Right lobe of liver (tissue), 6 donors: ENCODE results near the gene PTGR1. TPM values are rescaled to one million over a fixed set of nuclear protein-coding genes. Genes with fewer than 3 reads are reported as not detected.
A peak's percentile ranks its signal among the peaks of the same experiment; 100 is the strongest.

ENCODE experiments used
- ATAC-seq, 4 donors: fragments of 200-7000 bp; cut with Tn5 transposase; one replicate each; pipeline ENCODE4 v1.9.1; 2020; ENCODE audit warnings: mild to moderate bottlenecking in 4 of 4, moderate library complexity in 4 of 4
- DNase-seq, 3 donors: peaks; one replicate each; pipeline ENCODE4 v3.0.0-alpha.2; 2020
- H3K27ac ChIP-seq, 3 donors: fragments of 200-600 bp; one replicate each; pipeline ENCODE4 v1.8.0; 2022
- H3K27me3 ChIP-seq, 2 donors: fragments of 200-600 bp; one replicate each; pipeline ENCODE4 v1.8.0; 2022
- H3K36me3 ChIP-seq, 4 donors: fragments of 200-600 bp; sonication (generic) in 1 of 4; one replicate each; pipeline versions ENCODE4 v1.5.1 to v1.8.0; 2017 to 2022; ENCODE audit warnings: control low read depth in 1 of 4
- H3K4me1 ChIP-seq, 4 donors: fragments of 200-600 bp; sonication (generic) in 1 of 4; one replicate each; pipeline versions ENCODE4 v1.5.1 to v1.8.0; 2017 to 2022; ENCODE audit warnings: control low read depth in 1 of 4
- H3K4me3 ChIP-seq, 3 donors: fragments of 200-600 bp; one replicate each; pipeline ENCODE4 v1.8.0; 2022
- H3K9me3 ChIP-seq, 4 donors: fragments of 200-600 bp; sonication (generic) in 1 of 4; one replicate each; pipeline versions ENCODE4 v1.5.1 to v1.8.0; 2017 to 2022; ENCODE audit warnings: control low read depth in 1 of 4
- POLR2A ChIP-seq: fragments of 450-650 bp; IDR thresholded peaks from one replicate; pipeline ENCODE4 v1.6.1; 2017; ENCODE audit warnings: antibody characterized with exemption, mild to moderate bottlenecking
- WGBS: methylation state at CpG from one replicate; pipeline ENCODE4 v1.1.6; 2018; ENCODE audit warnings: low coverage, low lambda C conversion rate; ENCODE audit not compliant: insufficient coverage; ENCODE audit errors: missing lambda C conversion rate; 5-methylcytosine and 5-hydroxymethylcytosine counted together
- intact Hi-C, 2 donors: fragments of 100-400 bp; cut with DNase I; formaldehyde crosslinking; loops; one replicate each; pipeline versions ENCODE4 v1.11.2 to v1.14.1; 2022
- total RNA-seq, 6 experiments: library from RNA; depleted of rRNA in 2 of 6; stranded (reverse); fragments of >200 nt in 2 of 6; fragmentation: NEBNext Ultra II Directional in 3 of 6; extraction: Animal tissue kit (Norgen Biotek cat#: 25700) in 3 of 6; gene quantifications; one replicate each; pipeline versions ENCODE4 v1.1.0 to v1.2.4, GENCODE V29; 2016 to 2023
- TF ChIP-seq, protein P1 (sequence below), 4 donors: fragments of 200-600 bp in 3 of 4; fragments of 450-650 bp in 1 of 4; IDR thresholded peaks; one replicate each; pipeline versions ENCODE4 v1.5.1 to v1.8.0; 2016 to 2022; ENCODE audit warnings: antibody characterized with exemption in 4 of 4, mild to moderate bottlenecking in 2 of 4
- donor health status: DM: no; HTN: yes; CAD: no.
- donor health status: DM: no; HTN: no; CAD: no.
- donor health status: DM: no; HTN: no; CAD: no.
- donor health status: DM: no; HTN: yes; CAD: no.
- donor health status: DM: no; HTN: yes; CAD: no.

Gene PTGR1
- total RNA-seq, 6 experiments from 2014 or later = 477 to 1,242 (median 773) TPM

DNA sequence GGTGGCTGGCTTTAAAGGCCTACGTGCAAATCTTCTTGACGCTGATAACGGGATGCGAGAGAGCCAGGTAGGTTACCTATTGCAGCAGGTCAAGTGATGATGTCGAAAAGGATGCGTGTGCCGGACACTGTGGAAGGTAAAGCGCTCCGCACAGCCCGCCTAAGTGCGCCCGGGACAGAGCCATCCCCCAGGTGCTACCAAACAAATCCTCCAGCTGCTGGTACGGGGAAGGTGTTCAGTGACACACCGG is 31.4 kb upstream of the PTGR1 start:
- H3K4me1 ChIP-seq = peaks cover 0 to 38% (median 6%) of the 10 kb centered on the region in 4 donors

DNA sequence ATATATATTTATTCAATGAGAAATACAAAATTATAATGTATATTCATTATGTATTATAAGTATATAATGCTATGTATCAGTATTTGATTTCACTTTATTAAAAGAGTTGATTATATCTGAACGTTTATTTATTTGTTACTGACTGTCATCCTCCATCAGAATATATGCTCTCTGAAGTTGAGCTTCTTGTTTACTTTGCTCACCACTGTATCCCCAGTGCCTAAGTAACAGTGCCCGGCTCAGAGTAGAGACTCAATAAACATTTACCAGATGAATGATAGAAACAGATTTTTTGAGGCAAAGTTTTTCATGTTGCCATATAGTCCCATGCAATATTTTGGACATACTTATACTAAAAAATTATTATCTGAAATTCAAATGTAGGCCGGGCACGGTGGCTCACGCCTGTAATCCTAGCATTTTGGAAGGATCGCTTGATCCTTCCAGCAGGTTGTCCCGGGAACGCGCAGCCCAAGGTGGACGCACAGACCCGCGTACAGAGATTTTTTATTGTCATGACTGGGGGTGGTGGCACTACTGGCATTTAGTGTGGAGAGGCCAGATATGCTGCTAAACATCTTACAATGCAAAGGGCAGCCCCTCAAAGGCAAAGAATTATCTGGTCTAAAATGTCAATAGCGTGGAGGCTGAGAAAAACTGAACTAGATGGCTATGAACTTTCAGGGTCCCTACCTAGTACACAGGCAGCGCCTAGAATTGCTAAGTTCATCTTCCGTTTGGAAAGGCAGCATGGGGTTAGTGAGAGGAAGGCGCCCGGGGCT is 30.9 kb upstream of the PTGR1 start:
- TF ChIP-seq POLR2A = no peak
- TF ChIP-seq, protein P1, sequence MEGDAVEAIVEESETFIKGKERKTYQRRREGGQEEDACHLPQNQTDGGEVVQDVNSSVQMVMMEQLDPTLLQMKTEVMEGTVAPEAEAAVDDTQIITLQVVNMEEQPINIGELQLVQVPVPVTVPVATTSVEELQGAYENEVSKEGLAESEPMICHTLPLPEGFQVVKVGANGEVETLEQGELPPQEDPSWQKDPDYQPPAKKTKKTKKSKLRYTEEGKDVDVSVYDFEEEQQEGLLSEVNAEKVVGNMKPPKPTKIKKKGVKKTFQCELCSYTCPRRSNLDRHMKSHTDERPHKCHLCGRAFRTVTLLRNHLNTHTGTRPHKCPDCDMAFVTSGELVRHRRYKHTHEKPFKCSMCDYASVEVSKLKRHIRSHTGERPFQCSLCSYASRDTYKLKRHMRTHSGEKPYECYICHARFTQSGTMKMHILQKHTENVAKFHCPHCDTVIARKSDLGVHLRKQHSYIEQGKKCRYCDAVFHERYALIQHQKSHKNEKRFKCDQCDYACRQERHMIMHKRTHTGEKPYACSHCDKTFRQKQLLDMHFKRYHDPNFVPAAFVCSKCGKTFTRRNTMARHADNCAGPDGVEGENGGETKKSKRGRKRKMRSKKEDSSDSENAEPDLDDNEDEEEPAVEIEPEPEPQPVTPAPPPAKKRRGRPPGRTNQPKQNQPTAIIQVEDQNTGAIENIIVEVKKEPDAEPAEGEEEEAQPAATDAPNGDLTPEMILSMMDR (IDR thresholded peaks at IDR 0.05) = no peak
- Histone ChIP-seq H3K36me3 (no peaks in the 10 kb centered on the region), H3K9me3 (no peaks in the 10 kb centered on the region), H3K27ac (peak overlapping the region in 2 of 3 donors; percentile 93 to 98), H3K4me3 (peak overlapping the region; percentile 95 to 100 (median 99)), H3K4me1 (peaks cover 0 to 37% (median 7%) of the 10 kb centered on the region in 4 donors), H3K27me3 (no peaks in the 10 kb centered on the region)
- DNase-seq = no peak
- WGBS = 7% methylated on average over 16 of the region's 17 CpGs
- intact Hi-C loops = no loop called here
- peak; percentile 2 to 32 (median 18) for ATAC-seq

More for the DNA sequence above, 31.4 kb upstream of the PTGR1 start:
- WGBS = 0% methylated on average over 3 of the region's 14 CpGs
- Histone ChIP-seq H3K36me3 (no peaks in the 10 kb centered on the region), H3K4me3 (peak overlapping the region; percentile 95 to 100 (median 99)), H3K27me3 (no peaks in the 10 kb centered on the region), H3K9me3 (no peaks in the 10 kb centered on the region), H3K27ac (peak overlapping the region in 2 of 3 donors; percentile 93 to 98)
- intact Hi-C loops = no loop called here
- DNase-seq (no peak), ATAC-seq (no peak)
- TF ChIP-seq, protein P1 (IDR thresholded peaks at IDR 0.05) = no peak

DNA sequence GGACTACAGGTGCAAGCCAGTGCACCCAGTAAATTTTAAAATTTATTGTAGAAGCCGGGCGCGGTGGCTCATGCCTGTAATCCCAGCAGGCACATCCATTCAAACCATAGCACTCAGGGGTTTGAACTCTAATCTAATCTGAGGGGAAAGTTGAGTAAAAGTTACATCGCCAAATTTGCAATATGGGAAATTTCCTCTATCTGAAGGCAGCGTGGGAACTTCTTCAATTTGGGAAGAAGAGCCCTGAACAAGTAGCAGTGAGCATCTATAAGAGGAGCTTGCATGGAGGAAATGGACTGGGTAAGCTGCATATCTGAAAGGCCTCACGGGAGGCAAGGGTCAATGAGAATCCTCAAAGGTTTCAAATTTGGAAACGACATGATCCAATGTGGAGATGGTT is 29.0 kb upstream of the PTGR1 start:
- intact Hi-C loops = no loop called here
- Histone ChIP-seq H3K4me1 (peaks cover 0 to 38% (median 7%) of the 10 kb centered on the region in 4 donors), H3K27ac (peak overlapping the region in 1 of 3 donors; percentile 89), H3K36me3 (no peaks in the 10 kb centered on the region), H3K4me3 (no peak overlapping the region), H3K27me3 (no peaks in the 10 kb centered on the region), H3K9me3 (no peaks in the 10 kb centered on the region)
- DNase-seq = no peak
- WGBS = 73% methylated on average over 7 of the region's 7 CpGs
- TF ChIP-seq, protein P1 (IDR thresholded peaks at IDR 0.05) = no peak
- no peak for TF ChIP-seq POLR2A
- no peak for ATAC-seq

DNA sequence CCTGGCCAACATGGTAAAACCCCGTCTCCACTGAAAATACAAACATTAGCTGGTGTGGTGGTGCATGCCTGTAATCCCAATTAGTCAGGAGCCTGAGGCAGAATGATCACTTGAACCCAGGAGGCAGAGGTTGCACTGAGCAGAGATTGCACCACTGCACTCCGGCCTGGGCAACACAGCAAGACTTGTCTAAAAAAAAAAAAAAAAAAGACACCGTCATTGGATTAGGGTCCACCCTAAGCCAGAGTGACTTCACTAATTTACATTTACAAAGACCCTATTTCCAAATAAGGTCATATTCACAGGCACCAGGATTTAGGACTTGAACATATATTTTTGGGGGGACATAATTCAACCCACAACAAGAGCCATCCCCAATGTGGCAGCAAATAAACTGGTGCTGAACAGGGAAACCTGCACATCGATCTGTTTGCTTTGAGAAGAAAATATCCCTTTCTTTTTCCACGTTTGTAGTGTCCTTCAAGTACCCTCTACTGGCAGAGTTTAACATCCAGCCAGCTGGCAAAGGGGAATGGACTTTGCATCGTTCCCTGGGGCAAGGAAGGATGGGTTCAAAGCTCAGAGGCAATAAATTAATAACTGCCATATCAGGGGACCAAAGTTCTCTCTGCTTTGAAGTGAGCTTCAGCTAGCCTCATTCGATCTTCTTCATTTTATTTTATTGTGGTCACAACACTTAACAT is 28.0 kb upstream of the PTGR1 start:
- Histone ChIP-seq H3K27ac (peak overlapping the region in 2 of 3 donors; percentile 66 to 89), H3K4me3 (peak overlapping the region in 1 of 3 donors; percentile 5), H3K4me1 (peaks cover 0 to 46% (median 8%) of the 10 kb centered on the region in 4 donors), H3K36me3 (no peaks in the 10 kb centered on the region), H3K9me3 (no peaks in the 10 kb centered on the region), H3K27me3 (no peaks in the 10 kb centered on the region)
- ATAC-seq (peak; percentile 37 to 65 (median 44)), DNase-seq (peak; percentile 39 to 81 (median 72))
- intact Hi-C loops = no loop called here
- TF ChIP-seq, protein P1 (IDR thresholded peaks at IDR 0.05) = peak in 1 of 4 donors; percentile 10
- no peak for TF ChIP-seq POLR2A
- 29% methylated on average over 6 of the region's 7 CpGs for WGBS
